Natural killer cell (primary cell): ENCODE measurements around the gene RALGPS1. TPM values are rescaled to one million over a fixed set of nuclear protein-coding genes. Genes with fewer than 3 reads are reported as not detected.

Experiments
- ATAC-seq, 3 donors: fragments of 150-1000 bp in 2 of 3; fragments of 200-7000 bp in 1 of 3; cut with Tn5 transposase; 1 replicate in 1 of 3; 2 replicates in 2 of 3; pipeline ENCODE4 v1.10.0; 2021; ENCODE audit warnings: mild to moderate bottlenecking in 2 of 3, moderate library complexity in 2 of 3
- DNase-seq, 2 donors: peaks; one replicate each; pipeline versions ENCODE4 v3.0.0 to v3.0.0-alpha.2; 2013 to 2021; ENCODE audit warnings: mixed read lengths in 1 of 2
- H3K27ac ChIP-seq: one replicate; pipeline ENCODE4 v1.5.1; 2013; ENCODE audit warnings: mild to moderate bottlenecking, low read length
- H3K27me3 ChIP-seq: one replicate; pipeline ENCODE4 v1.6.1; 2013; ENCODE audit warnings: low read length; ENCODE audit not compliant: control insufficient read depth, insufficient read depth
- H3K36me3 ChIP-seq: one replicate; pipeline ENCODE4 v1.6.1; 2013; ENCODE audit warnings: low read length; ENCODE audit not compliant: control insufficient read depth, insufficient read depth
- H3K4me1 ChIP-seq: one replicate; pipeline ENCODE4 v1.6.1; 2013; ENCODE audit warnings: low read length; ENCODE audit not compliant: control insufficient read depth, insufficient read depth
- H3K4me3 ChIP-seq: one replicate; pipeline ENCODE4 v1.5.1; 2013; ENCODE audit warnings: low read length
- H3K9me3 ChIP-seq: one replicate; pipeline ENCODE4 v1.6.1; 2013; ENCODE audit warnings: low read length; ENCODE audit not compliant: control insufficient read depth, insufficient read depth
- H3K27ac Mint-ChIP-seq, 2 donors: one replicate each; pipeline ENCODE4 v1.8.0; 2022; ENCODE audit warnings: mild to moderate bottlenecking in 2 of 2, mixed read lengths in 2 of 2, moderate library complexity in 1 of 2
- H3K27me3 Mint-ChIP-seq, 2 donors: one replicate each; pipeline ENCODE4 v1.8.0; 2022; ENCODE audit warnings: low read depth in 2 of 2, mixed read lengths in 2 of 2
- H3K36me3 Mint-ChIP-seq: one replicate; pipeline ENCODE4 v1.8.0; 2022; ENCODE audit warnings: mixed read lengths
- H3K4me1 Mint-ChIP-seq, 2 donors: one replicate each; pipeline ENCODE4 v1.8.0; 2022; ENCODE audit warnings: mixed read lengths in 2 of 2
- H3K4me3 Mint-ChIP-seq: one replicate; pipeline ENCODE4 v1.8.0; 2022; ENCODE audit warnings: mild to moderate bottlenecking, moderate library complexity, mixed read lengths
- H3K9me3 Mint-ChIP-seq, 2 donors: one replicate each; pipeline ENCODE4 v1.8.0; 2022; ENCODE audit warnings: mixed read lengths in 2 of 2
- CTCF ChIP-seq: fragments of 200-600 bp; IDR thresholded peaks from one replicate; pipeline ENCODE4 v1.8.0; 2022; ENCODE audit warnings: antibody characterized with exemption
- WGBS: methylation state at CpG from one replicate; pipeline ENCODE4 v1.1.7; 2013; ENCODE audit warnings: missing lambda C conversion rate; ENCODE audit not compliant: insufficient coverage; 5-methylcytosine and 5-hydroxymethylcytosine counted together
- intact Hi-C: fragments of 100-400 bp; cut with micrococcal nuclease; formaldehyde crosslinking; loops from one replicate; pipeline ENCODE4 v1.14.2; 2022
- total RNA-seq, 4 donors: library from RNA; stranded (reverse); fragments of 120-200 nt in 1 of 4; gene quantifications; one replicate each; pipeline versions ENCODE4 v1.2.3 to v1.2.4, GENCODE V29; 2013 to 2022

The RALGPS1 gene
- total RNA-seq, 3 donors from 2014 or later (not counting 1 experiment from before 2014, with no cell fraction given): 11.9 to 21.2 (median 13.2) TPM

- Mint-ChIP-seq H3K27ac (no peak overlapping the region), H3K36me3 (no peaks in the 10 kb centered on the region), H3K4me1 (no peaks in the 10 kb centered on the region), H3K4me3 (no peak overlapping the region), H3K9me3 (no peaks in the 10 kb centered on the region), H3K27me3 (no peaks in the 10 kb centered on the region)
- H3K27me3 ChIP-seq: no peaks in the 10 kb centered on the region
- WGBS: 78% methylated on average over 7 of the region's 7 CpGs
- H3K4me3 ChIP-seq: no peak overlapping the region
- H3K4me1 ChIP-seq: no peaks in the 10 kb centered on the region
- ATAC-seq (no peak), DNase-seq (no peak)
- no peaks in the 10 kb centered on the region for H3K36me3 ChIP-seq
- H3K9me3 ChIP-seq: no peaks in the 10 kb centered on the region
- intact Hi-C loops: no loop called here
- H3K27ac ChIP-seq: no peak overlapping the region
- TF ChIP-seq CTCF: no peak
Observed at GRCh38 chr9:127204771-127205470, 290.3 kb downstream of the RALGPS1 start.

GRCh38 chr9:127205952-127206351 is 291.4 kb downstream of the RALGPS1 start:
- Histone ChIP-seq H3K27ac (no peak overlapping the region), H3K4me1 (no peaks in the 10 kb centered on the region), H3K9me3 (no peaks in the 10 kb centered on the region), H3K4me3 (no peak overlapping the region), H3K27me3 (no peaks in the 10 kb centered on the region), H3K36me3 (no peaks in the 10 kb centered on the region)
- no peak for TF ChIP-seq CTCF
- ATAC-seq (no peak), DNase-seq (no peak)
- Mint-ChIP-seq H3K4me3 (no peak overlapping the region), H3K4me1 (no peaks in the 10 kb centered on the region), H3K9me3 (no peaks in the 10 kb centered on the region), H3K36me3 (no peaks in the 10 kb centered on the region), H3K27me3 (peaks cover 0 to 3% of the 10 kb centered on the region in 2 donors), H3K27ac (no peak overlapping the region)
- intact Hi-C loops: no loop called here
- 98% methylated on average over 4 of the region's 4 CpGs for WGBS

GRCh38 chr9:127206666-127207065 is 292.1 kb downstream of the RALGPS1 start:
- Histone ChIP-seq H3K9me3 (no peaks in the 10 kb centered on the region), H3K27me3 (no peaks in the 10 kb centered on the region), H3K4me1 (no peaks in the 10 kb centered on the region), H3K27ac (no peak overlapping the region), H3K36me3 (no peaks in the 10 kb centered on the region), H3K4me3 (no peak overlapping the region)
- TF ChIP-seq CTCF: no peak
- Mint-ChIP-seq H3K36me3 (no peaks in the 10 kb centered on the region), H3K4me1 (no peaks in the 10 kb centered on the region), H3K9me3 (no peaks in the 10 kb centered on the region), H3K27me3 (peaks cover 0 to 4% of the 10 kb centered on the region in 2 donors), H3K4me3 (no peak overlapping the region), H3K27ac (no peak overlapping the region)
- WGBS: 100% methylated on average over 1 of the region's 3 CpGs
- no peak for DNase-seq
- intact Hi-C loops: no loop called here
- no peak for ATAC-seq
